HuH-7 (cell line): ENCODE measurements around the gene MAN1A1.

Experiments used
- DNase-seq: peaks from one replicate; pipeline ENCODE4 v3.0.0; 2011; ENCODE audit warnings: low spot score

The MAN1A1 gene

DNA sequence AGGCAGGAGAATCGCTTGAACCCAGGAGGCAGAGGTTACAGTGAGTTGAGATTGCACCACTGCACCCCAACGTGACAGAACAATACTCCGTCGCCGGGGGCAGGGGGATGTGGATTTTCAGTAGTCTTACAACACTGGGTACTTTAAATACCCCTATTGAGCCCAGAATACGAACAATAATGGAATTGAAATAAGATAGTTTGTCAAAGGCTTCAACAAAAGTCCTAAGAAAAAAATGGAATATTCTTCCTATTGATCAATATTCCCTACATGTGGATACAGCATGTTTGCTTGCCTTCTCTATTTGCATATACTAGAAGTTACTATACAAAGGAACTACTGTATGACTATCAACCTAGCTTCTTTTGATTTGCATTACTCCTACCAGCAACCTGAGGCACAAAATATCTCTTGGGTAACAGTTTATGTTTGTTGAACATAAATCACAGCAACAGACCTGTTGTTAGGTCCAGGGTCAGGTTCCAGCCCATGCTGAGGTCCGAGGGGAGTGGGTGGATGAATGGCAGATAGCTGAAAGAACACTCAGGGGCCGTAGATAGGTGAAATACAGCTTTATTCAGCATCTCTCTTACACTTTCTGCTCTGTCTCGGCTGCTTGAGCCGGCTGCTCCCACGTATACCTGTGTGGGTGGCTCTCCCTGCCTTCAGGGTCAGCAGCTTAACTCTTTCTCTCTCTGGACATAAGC lies 23.8 kb downstream of the MAN1A1 start:
- DNase-seq = no peak

DNA sequence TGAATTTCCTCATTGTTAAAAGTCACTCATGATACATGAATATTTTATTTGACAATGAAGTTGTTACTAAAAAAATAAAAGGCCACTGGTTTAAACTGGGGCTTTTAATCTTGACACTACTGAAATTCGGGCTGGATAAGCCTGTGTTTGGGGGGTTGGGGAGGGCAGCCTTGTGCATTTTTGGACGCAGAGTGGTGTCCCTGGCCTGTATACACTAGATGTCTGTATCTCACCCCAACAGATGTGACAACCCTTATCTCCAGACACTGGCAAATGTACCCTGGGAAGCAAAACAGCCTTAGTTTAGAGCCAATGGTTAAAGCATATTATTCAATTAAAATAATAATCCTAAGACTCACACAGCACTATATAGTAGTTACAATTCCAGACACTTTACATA lies 24.8 kb downstream of the MAN1A1 start:
- DNase-seq = no peak

- no peak for DNase-seq
Observed at GRCh38 chr6:119323931-119324330, 25.6 kb downstream of the MAN1A1 start.

DNA sequence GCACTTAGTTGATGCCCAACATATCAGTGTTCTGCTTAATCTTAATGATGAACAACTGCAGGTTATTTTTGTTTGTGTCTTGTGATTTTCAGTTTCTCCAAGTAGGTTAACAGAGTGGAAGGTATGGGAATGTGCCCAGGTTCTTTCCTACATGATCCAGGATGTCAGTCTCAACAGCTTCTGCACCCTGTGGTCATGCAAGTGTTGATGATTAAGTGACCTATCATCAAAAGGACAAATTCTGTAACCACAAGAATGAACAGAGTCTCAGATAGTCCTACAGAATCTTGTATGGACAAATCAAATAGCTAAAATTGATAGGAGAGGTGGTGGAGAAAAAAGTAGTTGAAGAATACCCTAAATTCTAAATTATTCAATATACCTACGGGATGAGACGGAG lies 26.1 kb downstream of the MAN1A1 start:
- no peak for DNase-seq

- DNase-seq = no peak
Observed at GRCh38 chr6:119322715-119323350, 26.7 kb downstream of the MAN1A1 start.

DNA sequence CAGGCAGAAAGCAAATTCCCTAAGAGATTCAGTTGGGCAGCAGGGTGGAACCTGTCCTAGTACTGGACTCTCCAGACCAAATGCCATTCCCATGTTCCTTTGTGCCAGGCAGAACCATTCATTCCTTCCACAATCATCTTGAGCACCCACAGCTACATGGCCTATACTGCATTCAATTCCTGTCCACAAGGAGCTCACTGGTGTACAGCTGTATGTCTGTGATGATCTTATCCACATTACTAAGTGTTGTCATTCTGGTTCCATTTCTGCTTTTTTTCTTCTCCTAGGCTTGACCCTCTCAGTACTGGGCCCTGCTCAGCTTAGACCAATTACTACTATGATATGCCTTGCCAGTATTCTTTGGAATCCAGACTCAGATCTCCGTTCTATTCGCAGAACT lies 27.5 kb downstream of the MAN1A1 start:
- no peak for DNase-seq

DNA sequence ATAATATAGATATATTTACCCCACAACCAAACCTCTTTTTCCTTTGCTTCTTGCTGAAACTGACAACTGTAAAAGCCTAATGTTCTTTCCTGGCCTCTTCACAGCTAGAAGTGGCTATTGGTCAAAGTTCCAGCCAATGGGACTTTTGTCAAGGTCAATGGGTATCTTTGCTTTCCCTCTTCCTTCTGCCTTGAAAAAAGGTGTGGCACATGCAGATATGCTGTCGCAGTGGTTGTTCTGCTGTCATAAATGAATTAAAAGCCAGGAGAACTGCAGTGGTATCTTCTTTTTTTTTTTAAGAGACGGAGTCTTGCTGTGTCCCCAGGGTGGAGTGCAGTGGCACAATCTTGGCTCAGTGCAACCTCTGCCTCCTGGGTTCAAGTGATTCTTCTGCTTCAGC lies 29.9 kb downstream of the MAN1A1 start:
- DNase-seq = no peak

- no peak for DNase-seq
Observed at GRCh38 chr6:119318730-119319129, 30.8 kb downstream of the MAN1A1 start.

GRCh38 chr6:119318176-119318575 lies 31.4 kb downstream of the MAN1A1 start:
- DNase-seq = no peak

GRCh38 chr6:119317007-119317406 lies 32.6 kb downstream of the MAN1A1 start:
- no peak for DNase-seq

GRCh38 chr6:119314885-119315272 lies 34.7 kb downstream of the MAN1A1 start:
- DNase-seq = no peak

GRCh38 chr6:119313937-119314884 lies 35.4 kb downstream of the MAN1A1 start:
- DNase-seq = no peak

- DNase-seq = no peak
Observed at GRCh38 chr6:119312875-119313338, 36.7 kb downstream of the MAN1A1 start.

GRCh38 chr6:119312441-119312840 lies 37.1 kb downstream of the MAN1A1 start:
- no peak for DNase-seq

- DNase-seq = no peak
Observed at GRCh38 chr6:119311514-119312142, 37.9 kb downstream of the MAN1A1 start.

GRCh38 chr6:119310486-119311036 lies 39.0 kb downstream of the MAN1A1 start:
- no peak for DNase-seq

GRCh38 chr6:119308991-119309657 lies 40.4 kb downstream of the MAN1A1 start:
- no peak for DNase-seq

GRCh38 chr6:119308048-119308570 lies 41.5 kb downstream of the MAN1A1 start:
- no peak for DNase-seq

DNA sequence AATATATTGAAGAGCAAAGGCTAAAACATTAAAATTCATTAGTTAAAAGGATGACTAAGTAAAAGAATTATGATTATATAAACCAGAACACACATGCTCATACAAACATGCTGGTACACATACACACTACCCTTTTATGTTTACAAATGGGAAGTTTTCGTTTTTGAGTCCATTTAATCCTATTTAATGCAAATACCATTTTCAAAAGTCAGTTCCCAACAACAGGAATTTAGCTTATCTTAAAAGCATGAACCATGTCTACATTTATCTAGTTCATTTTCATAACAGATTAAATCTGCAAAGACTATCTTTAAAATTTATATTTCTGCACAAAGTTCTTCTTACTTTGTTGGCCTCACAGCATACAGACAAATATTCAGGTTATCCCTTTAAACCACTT lies 42.5 kb downstream of the MAN1A1 start:
- no peak for DNase-seq

- no peak for DNase-seq
Observed at GRCh38 chr6:119306396-119306968, 43.1 kb downstream of the MAN1A1 start.
